ENCODE data around the gene RCOR1. TPM values are rescaled to one million over a fixed set of nuclear protein-coding genes. Genes with fewer than 3 reads are reported as not detected.

The RCOR1 gene
- total RNA-seq, 3 donors from 2014 or later = 29.4 to 31.3 (median 29.5) TPM

DNA sequence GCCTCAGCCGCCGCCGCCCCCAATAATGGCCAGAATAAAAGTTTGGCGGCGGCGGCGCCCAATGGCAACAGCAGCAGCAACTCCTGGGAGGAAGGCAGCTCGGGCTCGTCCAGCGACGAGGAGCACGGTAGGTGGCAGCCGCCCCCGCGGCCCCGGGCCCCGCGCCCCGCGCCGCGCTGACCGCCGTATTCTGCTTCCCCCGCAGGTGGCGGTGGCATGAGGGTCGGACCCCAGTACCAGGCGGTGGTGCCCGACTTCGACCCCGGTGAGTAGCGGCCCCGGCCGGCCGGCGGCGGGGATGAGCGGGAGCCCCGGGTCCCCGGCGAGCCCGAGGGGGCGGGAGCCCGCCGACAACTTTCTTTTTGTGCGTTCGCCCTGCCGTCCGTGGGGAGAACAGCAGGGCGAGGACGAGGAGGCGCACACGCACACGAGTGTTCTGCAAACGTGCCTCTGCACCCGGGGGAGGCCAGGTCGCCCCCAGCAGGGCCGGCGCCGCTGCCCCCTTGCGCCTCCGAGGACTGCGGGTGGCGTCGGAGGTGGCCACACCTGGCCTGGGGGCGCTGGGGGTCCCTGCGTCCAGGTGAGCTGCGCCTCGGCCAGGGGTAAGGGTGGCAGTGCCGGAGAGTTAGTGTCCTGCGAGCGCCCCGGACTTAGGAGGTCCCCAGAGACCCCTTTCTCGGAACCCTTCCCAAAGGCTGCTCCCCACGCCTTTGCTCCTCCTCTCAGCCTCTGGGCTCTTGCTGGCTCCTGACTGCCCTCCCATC, 794 bp downstream of the RCOR1 start:
- TF ChIP-seq, protein P1, sequence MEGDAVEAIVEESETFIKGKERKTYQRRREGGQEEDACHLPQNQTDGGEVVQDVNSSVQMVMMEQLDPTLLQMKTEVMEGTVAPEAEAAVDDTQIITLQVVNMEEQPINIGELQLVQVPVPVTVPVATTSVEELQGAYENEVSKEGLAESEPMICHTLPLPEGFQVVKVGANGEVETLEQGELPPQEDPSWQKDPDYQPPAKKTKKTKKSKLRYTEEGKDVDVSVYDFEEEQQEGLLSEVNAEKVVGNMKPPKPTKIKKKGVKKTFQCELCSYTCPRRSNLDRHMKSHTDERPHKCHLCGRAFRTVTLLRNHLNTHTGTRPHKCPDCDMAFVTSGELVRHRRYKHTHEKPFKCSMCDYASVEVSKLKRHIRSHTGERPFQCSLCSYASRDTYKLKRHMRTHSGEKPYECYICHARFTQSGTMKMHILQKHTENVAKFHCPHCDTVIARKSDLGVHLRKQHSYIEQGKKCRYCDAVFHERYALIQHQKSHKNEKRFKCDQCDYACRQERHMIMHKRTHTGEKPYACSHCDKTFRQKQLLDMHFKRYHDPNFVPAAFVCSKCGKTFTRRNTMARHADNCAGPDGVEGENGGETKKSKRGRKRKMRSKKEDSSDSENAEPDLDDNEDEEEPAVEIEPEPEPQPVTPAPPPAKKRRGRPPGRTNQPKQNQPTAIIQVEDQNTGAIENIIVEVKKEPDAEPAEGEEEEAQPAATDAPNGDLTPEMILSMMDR (IDR thresholded peaks at IDR 0.05) = peak; percentile 18
- Histone ChIP-seq H3K36me3 (ENCODE audit: low read depth) (no peaks in the 10 kb centered on the region), H3K9me3 (no peaks in the 10 kb centered on the region), H3K4me3 (peak overlapping the region; percentile 90), H3K4me1 (ENCODE audit: low read depth) (peaks cover 9% of the 10 kb centered on the region)
- DNase-seq (peak; percentile 47 to 77 (median 74)), ATAC-seq (peak; percentile 9)
- intact Hi-C loops (cut with DNase I, micrococcal nuclease) = no loop called here

DNA sequence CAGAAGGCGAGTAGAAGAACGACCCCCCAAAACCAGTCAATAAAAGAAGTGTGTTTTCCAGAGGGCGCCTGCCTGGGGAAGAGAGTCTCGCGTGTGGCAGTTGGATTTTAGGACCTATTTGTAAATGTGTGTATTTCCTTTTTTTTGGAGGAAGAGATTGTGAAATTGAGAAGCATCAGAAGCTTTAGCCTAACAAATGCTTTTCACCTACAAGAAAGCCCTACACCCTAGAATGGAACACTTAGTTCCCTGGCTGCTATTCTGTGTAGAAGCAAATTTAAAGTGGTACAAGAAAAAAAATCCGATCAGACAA, 1.3 kb downstream of the RCOR1 start:
- peak overlapping the region; percentile 90 for H3K4me3 ChIP-seq
- TF ChIP-seq, protein P1 (IDR thresholded peaks at IDR 0.05) = no peak
- intact Hi-C loops (cut with DNase I, micrococcal nuclease) = no loop called here
- no peak for DNase-seq
- H3K9me3 ChIP-seq = no peaks in the 10 kb centered on the region
- no peak for ATAC-seq
- no peaks in the 10 kb centered on the region for H3K36me3 ChIP-seq (ENCODE audit: low read depth)
- H3K4me1 ChIP-seq (ENCODE audit: low read depth) = peaks cover 9% of the 10 kb centered on the region

DNA sequence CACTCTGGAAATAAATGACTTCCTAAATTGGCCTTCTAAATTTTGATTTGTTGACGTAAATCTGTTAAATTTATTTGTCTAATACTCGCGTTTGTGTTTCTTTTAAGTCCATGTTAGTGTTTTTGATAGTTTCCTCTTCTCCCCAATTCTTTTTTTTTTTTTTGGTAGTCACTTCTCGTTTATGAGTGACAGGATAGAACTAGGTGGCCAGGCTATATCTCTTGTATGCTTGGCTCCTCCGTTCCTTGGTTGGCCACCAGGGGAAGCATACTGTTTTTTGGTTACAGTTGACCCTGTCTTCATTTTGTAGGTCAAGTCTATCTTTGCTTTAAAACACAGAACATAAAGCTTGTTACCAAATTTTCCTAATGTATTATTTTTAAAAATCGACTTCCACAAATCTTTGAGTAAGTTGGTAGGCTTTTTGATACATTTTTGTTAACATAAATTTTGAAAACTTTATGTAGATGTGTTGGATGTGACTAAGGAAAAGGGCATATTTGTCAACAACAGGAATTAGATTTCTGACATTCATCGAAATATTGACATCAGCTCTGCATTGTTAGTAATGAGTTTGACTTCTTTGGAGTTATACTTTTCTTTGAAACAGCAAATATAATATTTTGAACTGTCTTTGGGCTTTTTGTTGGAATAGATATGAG, 2.2 kb downstream of the RCOR1 start:
- intact Hi-C loops (cut with DNase I, micrococcal nuclease) = no loop called here
- peaks cover 9% of the 10 kb centered on the region for H3K4me1 ChIP-seq (ENCODE audit: low read depth)

DNA sequence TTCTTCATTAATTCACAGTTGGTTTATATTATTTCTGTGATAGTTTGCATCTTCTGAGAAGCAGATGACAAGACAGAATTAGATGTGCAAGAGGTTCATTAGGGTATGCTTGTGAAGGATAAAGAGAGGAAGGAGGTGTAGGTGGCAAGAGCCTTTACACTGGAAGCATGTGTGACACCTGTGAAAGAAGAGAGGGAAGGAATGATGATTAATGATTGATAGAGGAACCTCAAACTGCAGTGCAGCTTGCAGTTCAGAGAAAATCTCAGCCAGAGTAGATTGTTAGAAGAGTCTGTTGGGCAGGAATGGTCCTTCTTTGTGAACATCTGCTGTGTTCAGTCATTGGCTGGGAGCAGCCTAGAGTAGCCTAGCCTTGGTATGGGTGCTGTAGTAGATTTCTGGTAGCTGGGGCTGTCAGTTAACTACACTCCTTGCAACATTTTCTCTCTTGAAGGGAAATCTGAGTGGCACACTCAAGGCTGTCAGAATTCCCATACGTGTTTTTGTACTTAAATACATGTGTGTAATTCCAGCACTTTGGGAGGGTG, 9.0 kb downstream of the RCOR1 start:
- DNase-seq (no peak), ATAC-seq (peak; percentile 9)
- Histone ChIP-seq H3K4me3 (no peak overlapping the region), H3K4me1 (ENCODE audit: low read depth) (peaks cover 6% of the 10 kb centered on the region), H3K36me3 (ENCODE audit: low read depth) (no peaks in the 10 kb centered on the region), H3K9me3 (no peaks in the 10 kb centered on the region)
- intact Hi-C loops (cut with DNase I, micrococcal nuclease) = no loop called here
- TF ChIP-seq, protein P1 (IDR thresholded peaks at IDR 0.05) = no peak

More for the DNA sequence above, 2.2 kb downstream of the RCOR1 start:
- Histone ChIP-seq H3K36me3 (ENCODE audit: low read depth) (no peaks in the 10 kb centered on the region), H3K9me3 (no peaks in the 10 kb centered on the region), H3K4me3 (no peak overlapping the region)
- DNase-seq = peak in 2 of 3 donors; percentile 73 to 88
- TF ChIP-seq, protein P1 (IDR thresholded peaks at IDR 0.05) = peak; percentile 69
- ATAC-seq = peak; percentile 26

DNA sequence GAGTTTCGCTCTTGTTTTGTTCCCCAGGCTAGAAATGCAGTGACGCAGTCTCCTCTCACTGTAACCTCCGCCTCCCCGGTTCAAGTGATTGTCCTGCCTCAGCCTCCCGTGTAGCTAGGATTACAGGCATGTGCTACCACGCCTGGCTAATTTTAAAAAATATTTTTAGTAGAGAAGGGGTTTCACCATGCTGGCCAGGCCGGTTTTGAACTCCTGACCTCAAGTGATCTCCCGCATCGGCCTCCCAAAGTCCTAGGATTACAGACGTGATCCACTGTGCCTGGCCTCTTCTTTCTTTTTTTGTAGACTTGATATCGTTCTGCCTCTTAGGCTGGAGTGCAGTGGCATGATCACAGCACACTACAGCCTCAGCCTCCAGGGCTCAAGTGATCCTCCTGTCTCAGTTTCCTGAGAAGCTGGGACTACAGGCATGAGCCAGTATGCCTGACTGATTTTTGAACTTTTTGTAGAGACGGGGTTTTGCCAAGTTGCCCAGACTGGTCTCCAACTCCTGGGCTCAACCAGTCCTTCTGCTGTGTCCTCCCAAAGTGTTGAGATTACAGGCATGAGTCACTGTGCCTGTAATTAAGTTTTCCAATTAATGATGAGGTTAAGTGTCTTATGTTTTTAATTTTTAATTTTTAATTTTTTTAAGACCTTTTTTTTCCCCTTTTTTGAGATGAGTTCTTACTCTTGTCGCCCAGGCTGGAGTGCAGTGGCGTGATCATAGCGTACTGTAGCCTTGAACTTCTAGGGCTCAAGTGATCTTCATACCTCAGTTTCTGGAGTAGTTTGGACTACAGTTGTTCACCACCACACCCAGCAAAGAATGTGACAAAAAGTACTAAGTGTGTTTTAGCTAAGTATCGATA, 10.2 kb downstream of the RCOR1 start:
- DNase-seq (no peak), ATAC-seq (no peak)
- intact Hi-C loops (cut with DNase I, micrococcal nuclease) = no loop called here
- Histone ChIP-seq H3K4me1 (ENCODE audit: low read depth) (peaks cover 6% of the 10 kb centered on the region), H3K9me3 (no peaks in the 10 kb centered on the region), H3K4me3 (no peak overlapping the region), H3K36me3 (ENCODE audit: low read depth) (no peaks in the 10 kb centered on the region)
- TF ChIP-seq, protein P1 (IDR thresholded peaks at IDR 0.05) = no peak
